Measurements from ENCODE around the gene ATP11A.
"Not testable (repeated sequence)": the region's sequence is repeated elsewhere in the genome, so short reads cannot be mapped to it uniquely, and the experiment has no call there.

Gene ATP11A

GRCh38 chr13:112863356-112863755 lies 173.5 kb downstream of the ATP11A start:
- DNase-seq (ENCODE audit: low read depth): not testable (repeated sequence)

GRCh38 chr13:112865478-112865877 lies 175.6 kb downstream of the ATP11A start:
- not testable (repeated sequence) for DNase-seq (ENCODE audit: low read depth)

GRCh38 chr13:112867301-112867711 lies 177.5 kb downstream of the ATP11A start:
- DNase-seq (ENCODE audit: low read depth): no peak

GRCh38 chr13:112868308-112868707 lies 178.5 kb downstream of the ATP11A start:
- no peak for DNase-seq (ENCODE audit: low read depth)

- no peak for DNase-seq (ENCODE audit: low read depth)
Measured at GRCh38 chr13:112869202-112870050, 179.6 kb downstream of the ATP11A start.

- DNase-seq (ENCODE audit: low read depth): no peak
Measured at GRCh38 chr13:112870051-112870331, 180.2 kb downstream of the ATP11A start.

GRCh38 chr13:112870737-112871287 lies 181.0 kb downstream of the ATP11A start:
- no peak for DNase-seq (ENCODE audit: low read depth)

- no peak for DNase-seq (ENCODE audit: low read depth)
Measured at GRCh38 chr13:112871742-112872141, 181.9 kb downstream of the ATP11A start.

GRCh38 chr13:112872657-112873631 lies 183.1 kb downstream of the ATP11A start:
- not testable (repeated sequence) for DNase-seq (ENCODE audit: low read depth)

- DNase-seq (ENCODE audit: low read depth): peak; percentile 3
Measured at GRCh38 chr13:112873851-112874750, 184.3 kb downstream of the ATP11A start.

- no peak for DNase-seq (ENCODE audit: low read depth)
Measured at GRCh38 chr13:112874751-112875300, 185.0 kb downstream of the ATP11A start.

GRCh38 chr13:112875627-112876026 lies 185.8 kb downstream of the ATP11A start:
- no peak for DNase-seq (ENCODE audit: low read depth)

- DNase-seq (ENCODE audit: low read depth): no peak
Measured at GRCh38 chr13:112876305-112877000, 186.6 kb downstream of the ATP11A start.

- no peak for DNase-seq (ENCODE audit: low read depth)
Measured at GRCh38 chr13:112877066-112877465, 187.2 kb downstream of the ATP11A start.

GRCh38 chr13:112877539-112877938 lies 187.7 kb downstream of the ATP11A start:
- no peak for DNase-seq (ENCODE audit: low read depth)

- DNase-seq (ENCODE audit: low read depth): no peak
Measured at GRCh38 chr13:112877976-112878955, 188.4 kb downstream of the ATP11A start.

- no peak for DNase-seq (ENCODE audit: low read depth)
Measured at GRCh38 chr13:112879283-112879833, 189.5 kb downstream of the ATP11A start.

- DNase-seq (ENCODE audit: low read depth): no peak
Measured at GRCh38 chr13:112880221-112880641, 190.4 kb downstream of the ATP11A start.

GRCh38 chr13:112880976-112881540 lies 191.2 kb downstream of the ATP11A start:
- DNase-seq (ENCODE audit: low read depth): no peak
